GM12891 (cell line): ENCODE results near the gene PTDSS2.

ENCODE experiments used
- DNase-seq: peaks from one replicate; pipeline ENCODE4 v3.0.0; 2011; ENCODE audit warnings: low spot score; ENCODE audit not compliant: insufficient read length
- FAIRE-seq: peaks from 2 replicates; lab custom pipeline; 2011; peaks lifted over from hg19 to GRCh38; lab: Jason Lieb, UNC
- PAX5 ChIP-seq: IDR thresholded peaks from 2 replicates; pipeline ENCODE4 v1.6.1; 2011; ENCODE audit warnings: low read length, moderate library complexity, mild to moderate bottlenecking; ENCODE audit not compliant: insufficient read depth, severe bottlenecking
- POLR2A ChIP-seq: IDR thresholded peaks from 2 replicates; pipeline ENCODE4 v1.6.1; 2011; ENCODE audit warnings: low read depth, low read length, control low read depth
- POLR2AphosphoS5 ChIP-seq: IDR thresholded peaks from 2 replicates; pipeline ENCODE4 v1.6.1; 2011; ENCODE audit warnings: low read depth, low read length, control low read depth
- POU2F2 ChIP-seq: IDR thresholded peaks from 2 replicates; pipeline ENCODE4 v1.6.1; 2011; ENCODE audit warnings: low read depth, mild to moderate bottlenecking, control low read depth, low read length, moderate library complexity
- SPI1 ChIP-seq: IDR thresholded peaks from 2 replicates; pipeline ENCODE4 v1.6.1; 2011; ENCODE audit warnings: low read depth, low read length, control low read depth
- TAF1 ChIP-seq: IDR thresholded peaks from 2 replicates; pipeline ENCODE4 v1.6.1; 2011; ENCODE audit warnings: low read depth, low read length, control low read depth

Gene PTDSS2

GRCh38 chr11:489610-490185 is 39.6 kb downstream of the PTDSS2 start:
- no peak for TF ChIP-seq TAF1
- no peak for TF ChIP-seq SPI1
- no peak for TF ChIP-seq POU2F2
- TF ChIP-seq POLR2AphosphoS5, result no peak
- no peak for FAIRE-seq
- DNase-seq, result peak; percentile 15

DNA sequence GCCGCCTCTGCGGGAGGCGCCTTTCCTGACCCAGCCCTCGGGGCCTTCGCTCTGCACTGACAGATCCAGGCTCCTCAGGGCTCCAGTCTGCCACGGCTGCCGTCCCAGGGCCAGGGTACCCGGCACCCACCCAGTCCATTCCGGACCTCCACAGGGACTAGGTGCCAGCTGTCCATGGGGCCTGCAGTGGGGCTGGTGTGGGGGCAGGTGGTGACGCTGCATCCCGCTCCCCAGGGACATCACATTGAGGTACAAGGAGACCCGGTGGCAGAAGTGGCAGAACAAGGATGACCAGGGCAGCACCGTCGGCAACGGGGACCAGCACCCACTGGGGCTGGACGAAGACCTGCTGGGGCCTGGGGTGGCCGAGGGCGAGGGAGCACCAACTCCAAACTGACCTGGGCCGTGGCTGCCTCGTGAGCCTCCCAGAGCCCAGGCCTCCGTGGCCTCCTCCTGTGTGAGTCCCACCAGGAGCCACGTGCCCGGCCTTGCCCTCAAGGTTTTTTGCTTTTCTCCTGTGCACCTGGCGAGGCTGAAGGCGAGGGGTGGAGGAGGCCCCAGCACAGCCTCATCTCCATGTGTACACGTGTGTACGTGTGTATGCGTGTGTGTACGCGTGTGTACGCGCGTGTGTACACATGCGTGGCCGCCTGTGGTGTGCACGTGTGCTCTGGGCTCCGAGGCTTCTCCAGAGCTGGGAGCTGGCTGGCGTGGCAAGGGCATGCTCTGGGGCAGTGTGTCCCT is 40.3 kb downstream of the PTDSS2 start:
- FAIRE-seq (no peak), DNase-seq (peak; percentile 16)

GRCh38 chr11:490930-491260 is 40.8 kb downstream of the PTDSS2 start:
- TF ChIP-seq POLR2AphosphoS5 (no peak), SPI1 (no peak)
- no peak for FAIRE-seq
- peak; percentile 15 for DNase-seq

More for the DNA sequence above, 40.3 kb downstream of the PTDSS2 start:
- TF ChIP-seq PAX5 (no peak), TAF1 (no peak), SPI1 (no peak), POU2F2 (no peak), POLR2A (no peak), POLR2AphosphoS5 (no peak)

- FAIRE-seq, result no peak
- peak; percentile 9 for DNase-seq
- TF ChIP-seq POU2F2 (no peak), TAF1 (no peak)
Measured at GRCh38 chr11:491358-491757, 41.3 kb downstream of the PTDSS2 start.

DNA sequence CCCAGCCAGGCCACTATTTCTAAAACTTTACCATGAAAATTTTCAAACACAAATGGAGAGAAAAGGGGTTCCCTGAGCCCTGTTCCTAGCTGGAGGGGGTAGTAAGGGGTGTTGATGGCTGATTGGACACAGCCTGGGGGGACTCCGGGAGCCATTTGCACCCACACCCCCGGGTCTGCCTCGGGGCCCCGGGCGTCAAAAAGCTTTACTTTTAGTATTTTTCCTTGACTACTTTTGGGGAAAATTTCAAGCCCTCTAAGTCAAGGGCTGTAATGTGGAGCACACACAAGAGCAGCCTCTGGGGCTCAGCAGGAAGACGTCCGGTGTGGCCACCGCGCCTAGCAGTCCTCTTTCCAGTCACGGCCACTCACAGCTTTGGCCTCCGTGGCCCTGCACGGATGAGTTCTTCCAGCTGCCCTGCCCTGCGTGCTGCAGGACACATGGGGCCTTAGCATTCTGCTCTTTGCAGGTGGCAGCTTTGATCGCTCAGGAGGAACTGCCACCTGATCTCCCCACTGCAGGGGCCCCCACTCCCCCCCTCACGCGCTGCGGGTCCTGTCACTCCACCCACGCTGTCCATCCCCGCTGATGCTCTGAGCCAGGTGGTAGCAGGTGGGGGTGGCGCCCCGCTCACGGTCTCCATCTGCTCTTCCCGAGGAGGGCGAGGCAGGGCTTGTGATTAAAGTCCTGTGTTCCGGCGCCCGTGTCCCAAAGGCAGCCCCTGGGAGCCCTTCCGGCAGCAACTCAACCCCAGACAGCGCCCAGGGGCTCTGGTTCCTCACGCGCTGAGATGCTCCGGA is 42.5 kb downstream of the PTDSS2 start:
- FAIRE-seq (no peak), DNase-seq (peak; percentile 31)
- TF ChIP-seq POLR2A, result no peak
- no peak for TF ChIP-seq TAF1
- TF ChIP-seq PAX5, result no peak
- TF ChIP-seq POLR2AphosphoS5, result no peak
- no peak for TF ChIP-seq SPI1
- TF ChIP-seq POU2F2, result no peak

DNA sequence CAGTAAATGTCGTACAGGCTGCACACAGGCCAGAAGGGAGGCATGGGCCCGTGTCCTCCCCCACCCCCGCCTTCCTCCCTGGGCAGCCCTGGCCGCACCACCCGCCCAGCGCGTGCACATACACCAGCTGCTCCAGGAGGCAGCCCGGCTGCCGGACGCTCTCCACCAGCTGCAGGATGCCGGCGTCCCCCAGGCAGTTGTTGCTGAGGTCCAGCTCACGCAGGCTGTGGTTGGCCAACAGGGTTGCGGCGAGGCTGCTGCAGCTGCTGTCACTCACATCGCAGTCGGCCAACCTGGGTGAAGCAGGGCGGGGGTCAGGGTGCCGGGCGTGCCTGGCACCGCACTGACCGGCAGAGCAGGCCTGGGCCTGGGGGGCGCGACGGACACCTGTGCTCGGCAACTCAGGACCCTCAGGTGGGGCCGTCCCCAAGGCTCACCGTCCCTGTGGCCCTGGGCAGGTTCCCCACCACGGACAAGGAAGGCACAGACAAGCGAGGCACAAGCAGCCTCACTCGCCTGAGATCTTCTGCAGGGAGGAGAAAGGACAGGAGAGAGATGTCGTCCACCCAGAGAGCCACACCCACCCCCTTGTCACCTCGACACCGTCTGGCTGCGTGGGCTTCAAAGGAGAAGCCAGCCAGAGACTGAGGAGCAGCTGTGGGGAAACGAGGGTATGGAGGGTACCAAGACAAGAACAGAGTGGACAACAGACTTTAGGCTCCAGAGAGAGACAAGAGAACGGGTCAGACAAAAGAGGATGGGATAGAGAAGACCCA is 44.9 kb downstream of the PTDSS2 start:
- DNase-seq (peak; percentile 12), FAIRE-seq (no peak)
- TF ChIP-seq POU2F2, result no peak
- no peak for TF ChIP-seq SPI1
- TF ChIP-seq POLR2AphosphoS5, result no peak
- no peak for TF ChIP-seq TAF1
- no peak for TF ChIP-seq POLR2A
- TF ChIP-seq PAX5, result no peak

DNA sequence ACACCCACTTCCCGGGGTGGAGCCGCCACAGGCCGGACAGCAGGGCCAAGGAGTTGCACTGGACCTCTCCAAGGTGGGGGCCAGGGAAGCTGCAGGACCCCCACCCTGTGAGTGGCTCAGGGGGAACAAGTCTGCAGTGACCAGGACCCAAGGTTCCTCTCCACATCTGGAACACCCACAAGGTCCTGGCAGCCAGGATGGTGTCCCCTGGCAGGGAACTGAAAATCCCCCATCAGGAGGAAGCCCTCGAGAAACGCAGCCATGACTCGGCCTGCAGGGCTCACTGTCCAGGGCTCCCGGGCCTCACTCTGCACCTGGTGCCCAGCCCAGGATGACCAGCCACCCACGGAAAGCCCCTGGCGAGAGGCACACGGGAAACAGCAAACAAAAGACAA is 45.5 kb downstream of the PTDSS2 start:
- DNase-seq (peak; percentile 10), FAIRE-seq (no peak)
- TF ChIP-seq PAX5 (no peak), POU2F2 (no peak), SPI1 (no peak), TAF1 (no peak), POLR2AphosphoS5 (no peak), POLR2A (no peak)

DNA sequence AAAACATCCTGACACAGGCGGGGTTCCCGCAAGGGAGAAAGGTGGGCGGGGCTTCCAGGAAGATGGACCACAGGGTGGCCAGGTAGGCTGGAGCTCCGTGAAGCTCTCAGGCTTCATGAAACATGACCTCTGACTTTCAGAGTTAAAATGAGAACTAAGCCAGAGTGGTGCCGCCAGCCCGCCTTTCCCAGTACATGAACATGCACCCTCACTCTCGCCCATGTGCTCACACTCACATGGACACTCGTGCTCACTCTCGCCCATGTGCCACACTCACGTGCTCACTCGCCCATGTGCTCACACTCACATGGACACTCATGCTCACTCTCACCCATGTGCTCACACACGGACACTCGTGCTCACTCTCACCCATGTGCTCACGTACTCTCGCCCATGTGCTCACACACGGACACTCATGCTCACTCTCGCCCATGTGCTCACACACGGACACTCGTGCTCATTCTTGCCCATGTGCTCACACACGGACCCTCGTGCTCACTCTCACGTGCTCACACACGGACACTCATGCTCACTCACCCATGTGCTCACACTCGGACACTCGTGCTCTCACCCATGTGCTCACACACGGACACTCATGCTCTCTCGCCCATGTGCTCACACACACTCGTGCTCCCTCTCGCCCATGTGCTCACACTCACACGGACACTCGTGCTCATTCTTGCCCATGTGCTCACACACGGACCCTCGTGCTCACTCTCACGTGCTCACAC is 46.9 kb downstream of the PTDSS2 start:
- peak; percentile 76 for FAIRE-seq
- TF ChIP-seq POLR2AphosphoS5, result peak; percentile 66
- TF ChIP-seq PAX5, result no peak
- TF ChIP-seq TAF1, result no peak
- no peak for TF ChIP-seq SPI1
- TF ChIP-seq POU2F2, result no peak
- peak; percentile 50 for TF ChIP-seq POLR2A
- DNase-seq, result no peak

GRCh38 chr11:497565-498296 is 47.7 kb downstream of the PTDSS2 start:
- DNase-seq (peak; percentile 9), FAIRE-seq (peak; percentile 90)
- TF ChIP-seq TAF1 (no peak), POLR2AphosphoS5 (peak; percentile 36; the same call in 1 of the 2 replicates), POU2F2 (no peak), PAX5 (no peak)
